ENCODE measurements around the gene SLC12A5.

SLC12A5 gene

GRCh38 chr20:46104262-46104661, 75.2 kb downstream of the SLC12A5 start:
- no peak for DNase-seq

GRCh38 chr20:46107061-46107460, 78.0 kb downstream of the SLC12A5 start:
- no peak for DNase-seq

- no peak for DNase-seq
Observed at GRCh38 chr20:46108435-46108841, 79.4 kb downstream of the SLC12A5 start.

GRCh38 chr20:46108976-46109375, 80.0 kb downstream of the SLC12A5 start:
- DNase-seq = no peak

Data from amygdala (tissue), 56 donors.